A673 (cell line): ENCODE results near the gene PDE4B. TPM values are rescaled to one million over a fixed set of nuclear protein-coding genes. Genes with fewer than 3 reads are reported as not detected.

Experiments
- BruUV-seq: library from RNA; stranded (reverse); fragments of 400-500 nt; replicated peaks from 2 replicates; lab custom pipeline; 2021; lab: Mats Ljungman, UMichigan
- CTCF ChIA-PET: fragments of 300-600 bp; sonication (Branson Sonifier 250); formaldehyde crosslinking; loops from one replicate; lab custom pipeline; 2022; ENCODE audit warnings: antibody characterized with exemption; lab: Charles Lee
- POLR2A ChIA-PET: fragments of 300-600 bp; sonication (Branson Sonifier 250); formaldehyde crosslinking; loops from one replicate; lab custom pipeline; 2022; ENCODE audit warnings: antibody characterized with exemption; ENCODE audit not compliant: low non-redundant PET; lab: Charles Lee
- DNase-seq: peaks from one replicate; pipeline ENCODE4 v3.0.0-alpha.2; 2015; ENCODE audit warnings: low spot score
- H3K27ac ChIP-seq: fragments of 200-600 bp; sonication (generic); 2 replicates; pipeline ENCODE4 v1.5.1; 2016; ENCODE audit warnings: mixed run types, low read depth, mild to moderate bottlenecking, mixed read lengths, antibody characterized with exemption, low read length; ENCODE audit not compliant: poor library complexity, severe bottlenecking
- H3K27me3 ChIP-seq: fragments of 200-600 bp; sonication (generic); replicated peaks from 2 replicates; pipeline ENCODE4 v1.6.1; 2017; ENCODE audit warnings: mixed run types, low read depth, mild to moderate bottlenecking, mixed read lengths, antibody characterized with exemption, low read length; ENCODE audit not compliant: insufficient read depth, poor library complexity
- H3K36me3 ChIP-seq: fragments of 200-600 bp; sonication (generic); 2 replicates; pipeline ENCODE4 v1.6.1; 2016; ENCODE audit warnings: mixed run types, mild to moderate bottlenecking, mixed read lengths, antibody characterized with exemption, low read length; ENCODE audit not compliant: insufficient read depth, poor library complexity, severe bottlenecking
- H3K4me1 ChIP-seq: fragments of 200-600 bp; sonication (generic); 2 replicates; pipeline ENCODE4 v1.6.1; 2017; ENCODE audit warnings: mixed run types, mild to moderate bottlenecking, mixed read lengths, antibody characterized with exemption, low read length; ENCODE audit not compliant: insufficient read depth, poor library complexity, severe bottlenecking
- H3K4me3 ChIP-seq: fragments of 200-600 bp; sonication (generic); 2 replicates; pipeline ENCODE4 v1.5.1; 2016; ENCODE audit warnings: low read depth, mixed run types, mild to moderate bottlenecking, mixed read lengths, low read length; ENCODE audit not compliant: poor library complexity, severe bottlenecking
- H3K9me3 ChIP-seq: fragments of 200-600 bp; sonication (generic); 2 replicates; pipeline ENCODE4 v1.6.1; 2016; ENCODE audit warnings: mixed run types, low read depth, mild to moderate bottlenecking, mixed read lengths, antibody characterized with exemption, low read length; ENCODE audit not compliant: poor library complexity, severe bottlenecking
- EZH2 ChIP-seq: fragments of 200-600 bp; sonication (generic); IDR thresholded peaks from 2 replicates; pipeline ENCODE4 v1.6.1; 2017; ENCODE audit warnings: borderline replicate concordance, low read depth, mild to moderate bottlenecking, mixed read lengths, antibody characterized with exemption, low read length; ENCODE audit not compliant: poor library complexity, severe bottlenecking
- intact Hi-C: fragments of 100-400 bp; cut with micrococcal nuclease; formaldehyde crosslinking; loops from one replicate; pipeline ENCODE4 v1.10.0; 2022; ENCODE audit not compliant: unreplicated experiment
- total RNA-seq: library from RNA; stranded (reverse); gene quantifications from 2 replicates; pipeline ENCODE4 v1.2.3, GENCODE V29; 2021
- TF ChIP-seq, protein P1 (sequence below): fragments of 300-800, 200-600 bp; sonication (generic); conservative IDR thresholded peaks from 2 replicates; pipeline ENCODE4 v1.5.1; 2017; ENCODE audit warnings: low read depth, mild to moderate bottlenecking, antibody characterized with exemption, low read length, moderate library complexity, mixed read lengths

The PDE4B gene
- total RNA-seq, 1 experiment from 2014 or later: 20.0 TPM

DNA sequence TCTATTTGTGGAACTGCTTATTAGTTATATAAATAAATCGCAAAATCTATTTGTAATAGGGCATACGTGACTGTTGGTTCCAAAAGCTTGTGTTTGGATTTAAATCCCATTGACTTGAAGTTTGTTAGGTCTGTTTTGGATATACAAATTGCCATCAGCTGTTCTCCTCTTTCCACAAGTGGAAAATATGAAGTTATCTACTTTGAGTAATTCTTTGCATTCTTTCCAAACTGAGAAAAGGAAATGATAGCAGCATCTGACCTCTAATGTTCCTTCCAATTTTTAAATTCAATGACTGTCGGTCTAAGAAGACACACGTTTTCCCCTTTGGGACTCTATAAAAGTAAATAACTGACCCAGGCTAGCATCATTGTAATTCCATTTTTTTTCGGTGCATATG lies 575.6 kb downstream of the PDE4B start:
- TF ChIP-seq, protein P1, sequence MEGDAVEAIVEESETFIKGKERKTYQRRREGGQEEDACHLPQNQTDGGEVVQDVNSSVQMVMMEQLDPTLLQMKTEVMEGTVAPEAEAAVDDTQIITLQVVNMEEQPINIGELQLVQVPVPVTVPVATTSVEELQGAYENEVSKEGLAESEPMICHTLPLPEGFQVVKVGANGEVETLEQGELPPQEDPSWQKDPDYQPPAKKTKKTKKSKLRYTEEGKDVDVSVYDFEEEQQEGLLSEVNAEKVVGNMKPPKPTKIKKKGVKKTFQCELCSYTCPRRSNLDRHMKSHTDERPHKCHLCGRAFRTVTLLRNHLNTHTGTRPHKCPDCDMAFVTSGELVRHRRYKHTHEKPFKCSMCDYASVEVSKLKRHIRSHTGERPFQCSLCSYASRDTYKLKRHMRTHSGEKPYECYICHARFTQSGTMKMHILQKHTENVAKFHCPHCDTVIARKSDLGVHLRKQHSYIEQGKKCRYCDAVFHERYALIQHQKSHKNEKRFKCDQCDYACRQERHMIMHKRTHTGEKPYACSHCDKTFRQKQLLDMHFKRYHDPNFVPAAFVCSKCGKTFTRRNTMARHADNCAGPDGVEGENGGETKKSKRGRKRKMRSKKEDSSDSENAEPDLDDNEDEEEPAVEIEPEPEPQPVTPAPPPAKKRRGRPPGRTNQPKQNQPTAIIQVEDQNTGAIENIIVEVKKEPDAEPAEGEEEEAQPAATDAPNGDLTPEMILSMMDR: no peak
- no peak for TF ChIP-seq EZH2
- Histone ChIP-seq H3K9me3 (no peaks in the 10 kb centered on the region), H3K27ac (no peak overlapping the region), H3K4me3 (no peak overlapping the region), H3K4me1 (no peaks in the 10 kb centered on the region), H3K36me3 (peaks cover 90% of the 10 kb centered on the region), H3K27me3 (no peaks in the 10 kb centered on the region)
- no TSS peak for BruUV-seq
- intact Hi-C loops: no loop called here
- ChIA-PET POLR2A (no interaction called here), CTCF (no interaction called here)
- DNase-seq: no peak

DNA sequence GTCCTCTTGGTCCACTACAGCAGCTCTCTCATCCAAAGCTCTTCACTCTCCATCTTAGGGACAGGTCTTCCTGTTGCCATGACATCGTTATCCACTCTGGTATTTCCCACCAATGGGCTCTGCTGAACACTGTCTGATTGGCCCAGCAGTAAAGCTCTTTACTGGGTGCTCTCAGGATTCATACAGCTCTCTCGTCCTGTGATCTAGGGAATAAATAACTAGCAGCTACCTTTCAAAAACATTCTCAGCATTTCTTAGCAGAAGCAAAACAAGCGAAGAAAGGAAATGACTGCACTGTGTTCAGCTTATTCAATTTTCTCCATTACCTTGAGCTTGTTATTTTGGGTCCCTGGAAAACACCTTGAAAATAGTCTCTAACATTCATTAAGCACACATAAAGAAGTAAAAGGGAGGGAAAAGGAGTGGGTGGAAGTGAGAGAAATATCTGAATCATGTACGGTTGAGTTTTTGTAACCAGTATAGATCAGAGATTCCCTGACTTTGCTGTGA lies 577.8 kb downstream of the PDE4B start:
- Histone ChIP-seq H3K9me3 (no peaks in the 10 kb centered on the region), H3K27me3 (no peaks in the 10 kb centered on the region), H3K4me1 (peaks cover 5% of the 10 kb centered on the region), H3K27ac (no peak overlapping the region), H3K36me3 (peaks cover 68% of the 10 kb centered on the region), H3K4me3 (no peak overlapping the region)
- no TSS peak for BruUV-seq
- no peak for TF ChIP-seq EZH2
- TF ChIP-seq, protein P1: no peak
- POLR2A ChIA-PET: no interaction called here
- no peak for DNase-seq
- intact Hi-C loops: no loop called here
- CTCF ChIA-PET: no interaction called here

DNA sequence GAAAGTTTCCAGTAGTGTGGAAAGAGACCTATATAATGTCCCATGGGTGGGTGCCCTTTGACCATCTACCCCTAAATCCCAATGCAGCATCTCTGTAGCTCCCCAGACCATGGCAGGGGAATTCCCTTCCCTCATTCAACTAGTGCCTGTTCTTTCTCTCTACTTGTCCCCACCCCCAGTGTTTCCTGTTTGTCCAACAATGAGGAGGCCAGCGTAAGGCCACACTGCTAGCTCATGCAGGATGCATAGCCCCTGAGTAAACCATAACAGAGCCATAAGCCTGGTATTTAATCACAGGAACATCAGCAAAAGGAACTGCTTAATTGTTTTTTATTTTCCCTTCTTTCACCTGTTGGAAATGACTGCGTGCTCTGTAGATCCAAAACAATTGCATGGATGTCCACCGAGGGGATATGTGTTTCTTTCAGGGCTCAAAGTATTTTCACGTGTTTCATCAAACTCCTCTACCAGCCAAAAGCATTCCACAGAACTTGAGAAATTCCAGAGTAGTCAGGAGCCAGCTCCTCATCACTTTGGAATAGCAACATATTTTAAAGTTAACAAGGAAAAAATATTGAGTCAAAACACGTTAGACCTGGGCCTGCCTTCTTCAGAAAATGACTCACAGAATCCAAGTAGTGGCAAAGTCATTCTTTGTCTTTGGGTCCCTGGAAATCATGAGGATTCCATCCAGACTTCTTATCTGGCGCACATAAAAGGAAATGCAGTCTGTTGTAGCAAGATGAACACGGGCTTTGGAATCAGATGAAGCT lies 578.7 kb downstream of the PDE4B start:
- Histone ChIP-seq H3K9me3 (no peaks in the 10 kb centered on the region), H3K36me3 (peaks cover 59% of the 10 kb centered on the region), H3K4me3 (no peak overlapping the region), H3K27me3 (no peaks in the 10 kb centered on the region), H3K27ac (no peak overlapping the region), H3K4me1 (peaks cover 5% of the 10 kb centered on the region)
- DNase-seq: no peak
- ChIA-PET CTCF (no interaction called here), POLR2A (no interaction called here)
- intact Hi-C loops: no loop called here
- TF ChIP-seq, protein P1: no peak
- TF ChIP-seq EZH2: no peak
- BruUV-seq: no TSS peak
